ENCODE measurements around the gene RTTN. TPM values are rescaled to one million over a fixed set of nuclear protein-coding genes. Genes with fewer than 3 reads are reported as not detected.
"Not testable (repeated sequence)": the region's sequence is repeated elsewhere in the genome, so short reads cannot be mapped to it uniquely, and the experiment has no call there.

Gene RTTN
- total RNA-seq, 4 donors from 2014 or later = 23.7 to 38.7 (median 25.4) TPM

GRCh38 chr18:70246061-70246466 is 40.6 kb upstream of the RTTN start:
- no peak overlapping the region for H3K4me3 ChIP-seq

GRCh38 chr18:70243131-70243929 is 37.8 kb upstream of the RTTN start:
- Histone ChIP-seq H3K36me3 (no peaks in the 10 kb centered on the region), H3K27ac (peak overlapping the region in 3 of 4 donors; percentile 19 to 84 (median 74)), H3K4me1 (peaks cover 0 to 11% (median 0%) of the 10 kb centered on the region in 4 donors), H3K9me3 (no peaks in the 10 kb centered on the region), H3K27me3 (no peaks in the 10 kb centered on the region), H3K4me3 (peak overlapping the region in 1 of 4 donors; percentile 22)
- TF ChIP-seq EP300 (IDR thresholded peaks at IDR 0.05) (peak in 1 of 2 donors; percentile 26), CTCF (IDR thresholded peaks at IDR 0.05) (no peak), POLR2A (IDR thresholded peaks at IDR 0.05) (no peak)
- 44 to 46% methylated on average over 13 of the region's 13 CpGs for WGBS, 2 donors
- no peak for DNase-seq (ENCODE audit: low spot score in 2 of 2)

More at GRCh38 chr18:70246061-70246466, 40.6 kb upstream of the RTTN start:
- peaks cover 0 to 3% (median 0%) of the 10 kb centered on the region in 4 donors for H3K9me3 ChIP-seq
- peaks cover 0 to 11% (median 0%) of the 10 kb centered on the region in 4 donors for H3K4me1 ChIP-seq
- no peak for TF ChIP-seq EP300 (IDR thresholded peaks at IDR 0.05)
- no peak for TF ChIP-seq CTCF (IDR thresholded peaks at IDR 0.05)
- TF ChIP-seq POLR2A (IDR thresholded peaks at IDR 0.05) = no peak
- 20 to 21% methylated on average over 4 of the region's 4 CpGs for WGBS, 2 donors
- no peaks in the 10 kb centered on the region for H3K27me3 ChIP-seq
- peak overlapping the region in 1 of 4 donors; percentile 49 for H3K27ac ChIP-seq
- no peak for DNase-seq (ENCODE audit: low spot score in 2 of 2)
- H3K36me3 ChIP-seq = no peaks in the 10 kb centered on the region

DNA sequence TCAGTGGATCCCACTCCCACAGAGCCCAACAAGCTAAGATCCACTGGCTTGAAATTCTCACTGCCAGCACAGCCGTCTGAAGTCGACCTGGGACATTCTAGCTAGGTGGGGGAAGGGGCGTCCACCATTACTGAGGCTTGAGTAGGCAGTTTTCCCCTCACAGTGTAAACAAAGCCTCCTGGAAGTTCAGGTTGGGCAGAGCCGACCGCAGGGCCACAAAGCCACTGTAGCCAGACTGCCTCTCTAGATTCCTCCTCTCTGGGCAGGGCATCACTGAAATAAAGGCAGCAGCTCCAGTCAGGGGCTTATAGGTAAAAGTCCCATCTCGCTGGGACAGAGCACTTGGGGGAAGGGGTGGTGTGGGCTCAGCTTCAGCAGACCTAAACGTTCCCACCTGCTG is 31.4 kb upstream of the RTTN start:
- H3K36me3 ChIP-seq; H3K27ac ChIP-seq; H3K27me3 ChIP-seq; H3K9me3 ChIP-seq; H3K4me3 ChIP-seq; DNase-seq (ENCODE audit: low spot score in 2 of 2): not testable (repeated sequence)
- H3K4me1 ChIP-seq = peaks cover 0 to 11% (median 0%) of the 10 kb centered on the region in 4 donors
- WGBS, 2 donors = 77 to 83% methylated on average over 7 of the region's 7 CpGs

- H3K27ac ChIP-seq = peak overlapping the region in 3 of 4 donors; percentile 30 to 59 (median 38)
- WGBS, 2 donors = 79 to 83% methylated on average over 5 of the region's 5 CpGs
- H3K36me3 ChIP-seq = no peaks in the 10 kb centered on the region
- no peaks in the 10 kb centered on the region for H3K9me3 ChIP-seq
- no peak for DNase-seq (ENCODE audit: low spot score in 2 of 2)
- H3K27me3 ChIP-seq = no peaks in the 10 kb centered on the region
- H3K4me1 ChIP-seq = peaks cover 0 to 11% (median 0%) of the 10 kb centered on the region in 4 donors
- TF ChIP-seq CTCF (IDR thresholded peaks at IDR 0.05) = no peak
- TF ChIP-seq POLR2A (IDR thresholded peaks at IDR 0.05) = no peak
- TF ChIP-seq EP300 (IDR thresholded peaks at IDR 0.05) = no peak
- no peak overlapping the region for H3K4me3 ChIP-seq
Measured at GRCh38 chr18:70235478-70235877, 30.0 kb upstream of the RTTN start.

GRCh38 chr18:70234667-70235459 is 29.4 kb upstream of the RTTN start:
- H3K9me3 ChIP-seq = no peaks in the 10 kb centered on the region
- H3K27ac ChIP-seq = peak overlapping the region; percentile 30 to 59 (median 36)
- WGBS, 2 donors = 54 to 62% methylated on average over 12 of the region's 12 CpGs
- DNase-seq (ENCODE audit: low spot score in 2 of 2) = no peak
- no peak overlapping the region for H3K4me3 ChIP-seq
- H3K4me1 ChIP-seq = peaks cover 0 to 11% (median 0%) of the 10 kb centered on the region in 4 donors
- no peak for TF ChIP-seq EP300 (IDR thresholded peaks at IDR 0.05)
- no peak for TF ChIP-seq POLR2A (IDR thresholded peaks at IDR 0.05)
- no peak for TF ChIP-seq CTCF (IDR thresholded peaks at IDR 0.05)
- no peaks in the 10 kb centered on the region for H3K36me3 ChIP-seq
- H3K27me3 ChIP-seq = no peaks in the 10 kb centered on the region
